Body of pancreas (tissue), 4 donors: ENCODE measurements around the gene PAK5.

Source experiments
- POLR2A ChIP-seq, 3 donors: fragments of 450-650 bp; IDR thresholded peaks; one replicate each; pipeline ENCODE4 v1.6.1; 2016; ENCODE audit warnings: antibody characterized with exemption in 3 of 3, mild to moderate bottlenecking in 2 of 3
- TF ChIP-seq, protein P1 (sequence below), 7 experiments: fragments of 450-650 bp in 4 of 7; fragments of 200-600 bp in 3 of 7; sonication (generic) in 3 of 7; IDR thresholded peaks; one replicate each; pipeline ENCODE4 v1.5.1; 2016 to 2019; ENCODE audit warnings: antibody characterized with exemption in 7 of 7

DNA sequence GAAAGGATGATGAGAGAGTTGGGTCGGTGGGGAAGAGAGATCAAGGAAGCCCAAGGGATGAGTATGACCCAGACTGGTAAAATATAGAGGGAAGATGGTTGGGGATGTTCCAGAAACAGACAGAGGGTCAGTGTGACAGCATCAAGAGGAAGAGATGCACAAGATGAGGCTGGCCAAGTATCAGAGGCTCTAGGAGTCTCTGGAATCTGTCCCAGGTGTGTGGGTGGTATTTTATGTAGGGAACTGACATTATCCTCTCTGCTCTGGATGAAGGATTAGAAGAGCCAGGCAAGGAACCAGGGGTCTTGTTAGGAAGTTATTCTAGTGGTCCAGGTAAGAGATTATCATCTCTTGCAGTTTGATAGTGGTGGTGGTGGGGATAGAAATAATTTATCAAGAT, 3.6 kb downstream of the PAK5 start:
- TF ChIP-seq POLR2A (IDR thresholded peaks at IDR 0.05), result no peak
- TF ChIP-seq, protein P1, sequence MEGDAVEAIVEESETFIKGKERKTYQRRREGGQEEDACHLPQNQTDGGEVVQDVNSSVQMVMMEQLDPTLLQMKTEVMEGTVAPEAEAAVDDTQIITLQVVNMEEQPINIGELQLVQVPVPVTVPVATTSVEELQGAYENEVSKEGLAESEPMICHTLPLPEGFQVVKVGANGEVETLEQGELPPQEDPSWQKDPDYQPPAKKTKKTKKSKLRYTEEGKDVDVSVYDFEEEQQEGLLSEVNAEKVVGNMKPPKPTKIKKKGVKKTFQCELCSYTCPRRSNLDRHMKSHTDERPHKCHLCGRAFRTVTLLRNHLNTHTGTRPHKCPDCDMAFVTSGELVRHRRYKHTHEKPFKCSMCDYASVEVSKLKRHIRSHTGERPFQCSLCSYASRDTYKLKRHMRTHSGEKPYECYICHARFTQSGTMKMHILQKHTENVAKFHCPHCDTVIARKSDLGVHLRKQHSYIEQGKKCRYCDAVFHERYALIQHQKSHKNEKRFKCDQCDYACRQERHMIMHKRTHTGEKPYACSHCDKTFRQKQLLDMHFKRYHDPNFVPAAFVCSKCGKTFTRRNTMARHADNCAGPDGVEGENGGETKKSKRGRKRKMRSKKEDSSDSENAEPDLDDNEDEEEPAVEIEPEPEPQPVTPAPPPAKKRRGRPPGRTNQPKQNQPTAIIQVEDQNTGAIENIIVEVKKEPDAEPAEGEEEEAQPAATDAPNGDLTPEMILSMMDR (IDR thresholded peaks at IDR 0.05), result no peak
